Fibroblast of villous mesenchyme (primary cell): ENCODE results near the gene CARMIL1. TPM values are rescaled to one million over a fixed set of nuclear protein-coding genes. Genes with fewer than 3 reads are reported as not detected.

Experiments used
- DNase-seq: peaks from one replicate; pipeline ENCODE4 v3.0.0-alpha.2; 2010; ENCODE audit warnings: low read depth
- H3K4me3 ChIP-seq: 2 replicates; pipeline ENCODE4 v1.5.1; 2011; ENCODE audit warnings: low read depth, mild to moderate bottlenecking, low read length
- total RNA-seq: library from RNA; depleted of rRNA; stranded (reverse); fragments of >200 nt; gene quantifications from 2 replicates; pipeline ENCODE4 v1.2.3, GENCODE V29; 2012
- TF ChIP-seq, protein P1 (sequence below): IDR thresholded peaks from 2 replicates; pipeline ENCODE4 v1.5.1; 2012; ENCODE audit warnings: low read depth, mild to moderate bottlenecking, low read length; ENCODE audit not compliant: insufficient read depth

Gene CARMIL1
- total RNA-seq, 1 donor, result 11.2 TPM

DNA sequence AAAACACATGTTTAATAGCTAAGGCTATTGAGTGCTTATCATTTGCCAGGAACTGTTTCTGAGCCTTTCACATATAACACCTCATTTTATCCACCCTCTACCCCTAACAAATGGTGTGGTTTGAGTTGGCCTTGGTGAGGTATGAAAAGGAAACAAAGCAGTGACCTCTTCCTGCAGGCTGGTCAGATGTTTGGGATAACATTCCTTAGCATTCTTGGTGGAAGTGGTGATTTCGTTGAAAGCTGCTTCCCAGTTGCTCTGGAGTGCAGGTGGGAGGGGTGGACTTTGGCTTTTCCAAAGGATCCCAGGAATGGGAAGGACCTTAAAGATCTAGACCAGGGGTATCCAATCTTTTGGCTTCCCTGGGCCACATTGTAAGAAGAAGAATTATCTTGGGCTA, 41.3 kb downstream of the CARMIL1 start:
- TF ChIP-seq, protein P1, sequence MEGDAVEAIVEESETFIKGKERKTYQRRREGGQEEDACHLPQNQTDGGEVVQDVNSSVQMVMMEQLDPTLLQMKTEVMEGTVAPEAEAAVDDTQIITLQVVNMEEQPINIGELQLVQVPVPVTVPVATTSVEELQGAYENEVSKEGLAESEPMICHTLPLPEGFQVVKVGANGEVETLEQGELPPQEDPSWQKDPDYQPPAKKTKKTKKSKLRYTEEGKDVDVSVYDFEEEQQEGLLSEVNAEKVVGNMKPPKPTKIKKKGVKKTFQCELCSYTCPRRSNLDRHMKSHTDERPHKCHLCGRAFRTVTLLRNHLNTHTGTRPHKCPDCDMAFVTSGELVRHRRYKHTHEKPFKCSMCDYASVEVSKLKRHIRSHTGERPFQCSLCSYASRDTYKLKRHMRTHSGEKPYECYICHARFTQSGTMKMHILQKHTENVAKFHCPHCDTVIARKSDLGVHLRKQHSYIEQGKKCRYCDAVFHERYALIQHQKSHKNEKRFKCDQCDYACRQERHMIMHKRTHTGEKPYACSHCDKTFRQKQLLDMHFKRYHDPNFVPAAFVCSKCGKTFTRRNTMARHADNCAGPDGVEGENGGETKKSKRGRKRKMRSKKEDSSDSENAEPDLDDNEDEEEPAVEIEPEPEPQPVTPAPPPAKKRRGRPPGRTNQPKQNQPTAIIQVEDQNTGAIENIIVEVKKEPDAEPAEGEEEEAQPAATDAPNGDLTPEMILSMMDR, result no peak
- DNase-seq, result no peak
- H3K4me3 ChIP-seq, result no peak overlapping the region

DNA sequence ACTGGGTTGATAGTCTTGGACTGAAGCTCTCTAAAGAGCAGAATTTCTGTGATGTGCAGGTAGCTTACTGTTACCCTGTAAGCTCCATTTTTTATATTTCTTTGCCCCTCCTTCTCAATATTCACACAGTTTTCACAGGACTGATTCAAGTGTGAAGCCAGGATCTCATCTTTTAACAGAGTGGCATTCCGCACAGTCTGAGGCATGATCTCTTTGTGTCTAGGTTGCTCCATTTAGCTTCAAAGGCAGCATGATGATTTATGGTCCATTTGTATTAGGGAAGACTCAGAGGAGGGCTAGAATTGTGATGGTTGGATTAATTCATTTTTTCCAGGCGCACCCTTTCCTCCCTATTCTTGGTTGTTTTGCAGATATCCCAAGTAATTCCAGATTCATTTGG, 43.5 kb downstream of the CARMIL1 start:
- no peak for DNase-seq
- TF ChIP-seq, protein P1, result no peak
- no peak overlapping the region for H3K4me3 ChIP-seq

DNA sequence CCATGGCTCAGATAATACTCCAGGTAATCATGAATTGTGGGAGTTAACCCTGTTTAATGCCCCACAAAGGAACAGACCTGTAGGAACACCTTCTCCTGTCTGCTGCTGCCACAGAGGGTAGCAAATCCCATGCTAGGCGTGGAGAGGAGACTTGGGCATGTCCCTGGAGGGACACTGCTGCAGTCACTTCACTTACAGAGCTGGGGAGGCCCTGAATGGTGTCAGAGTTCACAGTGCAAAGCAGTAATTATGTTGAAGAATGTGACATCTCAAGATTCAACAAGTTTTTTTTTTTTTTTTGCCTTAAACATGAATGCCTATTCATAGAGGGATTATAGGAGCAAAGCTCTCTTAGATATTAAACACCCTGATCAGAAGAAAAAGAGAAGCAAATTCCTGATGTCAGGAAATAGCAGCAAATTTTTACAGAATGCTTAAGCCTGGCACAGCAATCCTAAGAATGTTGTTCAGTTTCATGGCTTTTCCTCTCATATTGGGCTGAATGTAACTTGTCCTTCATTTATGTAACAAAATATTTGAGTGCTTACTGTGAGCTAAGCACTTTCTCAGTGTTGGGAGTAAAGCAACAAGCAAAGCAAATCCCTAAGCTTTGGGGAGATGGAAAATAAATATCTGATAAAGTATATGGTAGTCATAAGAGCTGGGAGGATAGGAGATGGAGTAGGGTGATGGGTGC, 45.0 kb downstream of the CARMIL1 start:
- DNase-seq, result no peak
- TF ChIP-seq, protein P1, result no peak
- H3K4me3 ChIP-seq, result no peak overlapping the region

DNA sequence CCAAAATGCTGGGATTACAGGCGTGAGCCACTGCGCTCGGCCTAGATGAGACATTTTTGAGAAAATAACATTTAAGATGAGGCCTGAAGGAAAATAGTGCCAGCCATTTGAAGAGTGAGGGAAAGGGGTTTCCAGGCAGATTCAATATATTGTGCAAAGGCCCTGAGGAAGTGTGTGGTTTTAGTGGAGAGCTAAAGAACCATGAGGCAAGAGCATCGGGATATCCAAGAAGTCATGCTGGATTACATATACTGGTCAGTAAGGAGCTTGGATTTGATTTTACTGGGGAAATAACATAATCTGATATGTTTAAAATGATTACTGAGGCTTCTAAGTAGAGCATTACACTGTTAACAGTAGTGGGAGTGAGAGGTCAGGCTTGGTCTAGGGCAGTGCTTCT, 47.0 kb downstream of the CARMIL1 start:
- no peak overlapping the region for H3K4me3 ChIP-seq
- DNase-seq, result no peak
- TF ChIP-seq, protein P1, result no peak

DNA sequence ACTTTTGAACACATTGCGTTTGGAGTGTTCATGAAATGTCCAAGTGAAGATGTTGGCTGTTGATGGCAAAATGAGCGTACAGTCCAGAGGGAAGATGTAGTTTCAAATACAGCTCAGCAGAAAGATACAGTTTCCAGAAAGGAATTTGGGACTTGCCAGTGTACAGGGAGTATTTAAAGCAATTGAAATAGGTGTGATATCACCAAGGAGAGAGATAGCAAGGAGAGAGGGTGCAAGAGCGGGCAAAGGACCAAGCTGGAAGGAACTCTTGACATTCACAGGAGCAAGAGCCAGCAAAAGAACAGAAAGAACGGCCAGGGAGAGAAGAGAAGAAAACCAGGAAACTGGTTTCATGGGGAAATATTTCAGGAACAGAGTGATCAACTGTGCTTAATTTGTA, 47.8 kb downstream of the CARMIL1 start:
- DNase-seq, result no peak
- H3K4me3 ChIP-seq, result no peak overlapping the region
- TF ChIP-seq, protein P1, result no peak

DNA sequence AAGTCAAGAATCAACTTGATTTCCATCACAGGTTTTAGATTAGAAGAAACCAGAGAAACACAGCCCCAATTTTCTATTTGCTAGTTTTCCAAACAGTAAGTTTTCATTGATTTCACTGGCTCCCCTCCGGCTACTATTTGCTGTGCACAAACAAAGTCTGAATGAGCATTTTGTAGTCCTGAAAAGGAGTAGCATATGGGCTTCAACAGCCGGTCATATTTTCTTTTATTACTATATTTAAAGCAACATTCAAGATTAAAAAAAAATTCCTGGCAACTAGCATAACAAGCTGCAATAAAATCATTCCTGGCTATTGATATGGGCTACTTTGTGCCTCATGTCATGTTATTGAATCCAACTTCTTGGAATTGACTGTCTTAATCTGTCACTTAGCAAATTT, 48.3 kb downstream of the CARMIL1 start:
- TF ChIP-seq, protein P1, result no peak
- no peak overlapping the region for H3K4me3 ChIP-seq
- DNase-seq, result no peak

DNA sequence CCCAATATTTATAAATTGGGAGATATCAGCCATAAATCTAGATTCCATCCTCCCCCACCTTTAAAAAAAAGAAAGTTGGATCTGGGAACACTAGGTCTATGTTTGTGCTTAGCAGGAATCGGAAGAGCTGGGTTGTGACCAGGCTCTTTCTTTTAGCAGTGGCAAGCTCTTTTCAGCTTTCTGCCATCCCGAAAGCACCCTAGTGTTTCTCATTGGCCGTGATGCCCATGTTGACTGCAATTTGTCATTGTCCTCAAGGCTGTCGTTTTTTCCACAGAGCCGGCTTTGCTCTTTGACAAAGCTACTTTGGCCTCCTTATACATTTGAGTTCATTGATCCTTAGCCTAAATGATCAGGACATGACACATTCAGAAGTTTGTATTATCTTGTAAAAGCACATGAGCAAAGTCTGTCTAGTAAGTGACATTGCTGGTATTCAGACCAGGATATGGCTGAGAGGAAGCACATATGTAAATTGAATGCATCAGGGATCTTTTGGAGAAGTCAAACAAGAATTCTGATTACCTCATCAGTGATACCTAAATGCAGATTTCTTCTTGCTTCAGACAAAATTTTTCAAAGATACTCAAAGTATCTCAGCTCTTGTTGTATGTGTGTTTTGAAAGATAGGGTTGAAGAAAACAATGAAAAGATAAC, 50.1 kb downstream of the CARMIL1 start:
- TF ChIP-seq, protein P1, result no peak
- H3K4me3 ChIP-seq, result no peak overlapping the region
- DNase-seq, result no peak
